OCI-LY7 (cell line): Measurements from ENCODE around the gene ARFGEF3. TPM values are rescaled to one million over a fixed set of nuclear protein-coding genes. Genes with fewer than 3 reads are reported as not detected.

ENCODE experiments used
- BruUV-seq: library from RNA; stranded (reverse); fragments of 400-500 nt; replicated peaks from 2 replicates; lab custom pipeline; 2021; lab: Mats Ljungman, UMichigan
- CTCF ChIA-PET: fragments of 300-600 bp; sonication (Branson Sonifier 250); formaldehyde crosslinking; loops from one replicate; lab custom pipeline; 2022; ENCODE audit warnings: antibody characterized with exemption; ENCODE audit not compliant: unreplicated experiment; lab: Charles Lee
- POLR2A ChIA-PET: fragments of 300-600 bp; sonication (Branson Sonifier 250); formaldehyde crosslinking; loops from one replicate; lab custom pipeline; 2022; ENCODE audit warnings: antibody characterized with exemption; lab: Charles Lee
- DNase-seq: peaks from one replicate; pipeline ENCODE4 v3.0.0-alpha.2; 2015; ENCODE audit warnings: low spot score
- H2AFZ ChIP-seq: fragments of 200-600 bp; sonication (generic), shearing (Covaris generic); 2 replicates; pipeline ENCODE4 v1.6.1; 2014; ENCODE audit warnings: mild to moderate bottlenecking, antibody characterized with exemption, low read length, moderate library complexity
- H3K27ac ChIP-seq: fragments of 200-600 bp; sonication (generic); 2 replicates; pipeline ENCODE4 v1.5.1; 2014; ENCODE audit warnings: mixed run types, low read depth, mild to moderate bottlenecking, moderate library complexity, low read length, inconsistent platforms; ENCODE audit not compliant: poor library complexity, severe bottlenecking
- H3K36me3 ChIP-seq: fragments of 200-600 bp; sonication (generic); 2 replicates; pipeline ENCODE4 v1.6.1; 2014; ENCODE audit warnings: mild to moderate bottlenecking, antibody characterized with exemption, low read length, moderate library complexity, mixed read lengths; ENCODE audit not compliant: insufficient read depth
- H3K4me1 ChIP-seq: fragments of 200-600 bp; sonication (generic); 2 replicates; pipeline ENCODE4 v1.5.1; 2014; ENCODE audit warnings: mild to moderate bottlenecking, low read length; ENCODE audit not compliant: insufficient read depth, poor library complexity, severe bottlenecking
- H3K4me2 ChIP-seq: fragments of 200-600 bp; sonication (generic); 2 replicates; pipeline ENCODE4 v1.6.1; 2014; ENCODE audit warnings: mild to moderate bottlenecking, low read length
- H3K4me3 ChIP-seq: fragments of 200-600 bp; sonication (generic); 2 replicates; pipeline ENCODE4 v1.5.1; 2014; ENCODE audit warnings: mild to moderate bottlenecking, low read depth, low read length; ENCODE audit not compliant: poor library complexity, severe bottlenecking
- H3K79me2 ChIP-seq: fragments of 200-600 bp; sonication (generic); 2 replicates; pipeline ENCODE4 v1.6.1; 2016; ENCODE audit warnings: low read depth, mild to moderate bottlenecking, low read length, moderate library complexity, mixed read lengths; ENCODE audit not compliant: insufficient read depth
- H3K9me2 ChIP-seq: fragments of 200-600 bp; sonication (generic); 2 replicates; pipeline ENCODE4 v1.6.1; 2016; ENCODE audit warnings: mild to moderate bottlenecking, low read length, mixed read lengths; ENCODE audit not compliant: insufficient read depth
- H3K9me3 ChIP-seq: fragments of 200-600 bp; sonication (generic); 2 replicates; pipeline ENCODE4 v1.6.1; 2014; ENCODE audit warnings: mild to moderate bottlenecking, mixed run types, low read length, mixed read lengths
- H4K20me1 ChIP-seq: fragments of 200-600 bp; sonication (generic); 2 replicates; pipeline ENCODE4 v1.6.1; 2014; ENCODE audit warnings: mild to moderate bottlenecking, antibody characterized with exemption, low read length, moderate library complexity, mixed read lengths; ENCODE audit not compliant: insufficient read depth
- EZH2phosphoT487 ChIP-seq: fragments of 200-600 bp; sonication (generic); IDR thresholded peaks from 2 replicates; pipeline ENCODE4 v1.6.1; 2018; ENCODE audit warnings: low read depth, borderline replicate concordance, mild to moderate bottlenecking, mixed run types, antibody characterized with exemption, low read length, moderate library complexity, mixed read lengths
- intact Hi-C: fragments of 100-400 bp; cut with micrococcal nuclease; formaldehyde crosslinking; loops from one replicate; pipeline ENCODE4 v1.10.0; 2022; ENCODE audit not compliant: unreplicated experiment
- small RNA-seq: library from RNA; depleted of rRNA; stranded (forward); fragments of <200 nt; gene quantifications from one replicate; pipeline ENCODE3, GENCODE V24; 2014
- total RNA-seq, 2 experiments: library from RNA; depleted of rRNA in 1 of 2; stranded (reverse); fragments of >200 nt in 1 of 2; shearing (Covaris generic) in 1 of 2; gene quantifications; 2 replicates each; pipeline ENCODE4 v1.2.3, GENCODE V29; 2014 to 2022
- TF ChIP-seq, protein P1 (sequence below): fragments of 200-600 bp; sonication (generic); conservative IDR thresholded peaks from 2 replicates; pipeline ENCODE4 v1.5.1; 2014; ENCODE audit warnings: mild to moderate bottlenecking, antibody characterized with exemption, low read length, moderate library complexity, mixed read lengths

The ARFGEF3 gene
- total RNA-seq, 2 experiments from 2014 or later: not detected

DNA sequence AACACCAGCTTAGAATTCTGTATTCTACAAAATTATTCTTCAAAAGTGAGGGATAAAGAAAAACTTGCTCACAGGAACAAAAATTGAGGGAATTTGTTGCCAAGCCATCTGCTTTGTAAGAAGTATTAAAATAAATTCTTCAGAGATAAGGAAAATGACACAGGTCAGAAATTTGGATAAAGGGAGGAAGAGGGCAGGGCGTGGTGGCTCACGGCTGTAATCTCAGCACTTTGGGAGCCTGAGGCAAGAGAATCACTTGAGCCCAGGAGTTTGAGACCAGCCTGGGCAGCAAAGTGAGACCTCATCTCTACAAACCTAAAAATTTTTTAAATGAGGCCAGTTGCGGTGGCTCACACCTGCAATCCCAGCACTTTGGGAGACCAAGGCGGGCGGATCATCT is 227.8 kb downstream of the ARFGEF3 start:
- Histone ChIP-seq H2AFZ (no peak overlapping the region), H3K9me2 (no peaks in the 10 kb centered on the region), H3K4me1 (peaks cover 17% of the 10 kb centered on the region), H3K9me3 (no peaks in the 10 kb centered on the region), H3K36me3 (no peaks in the 10 kb centered on the region), H3K79me2 (no peaks in the 10 kb centered on the region), H4K20me1 (no peaks in the 10 kb centered on the region), H3K4me2 (no peak overlapping the region), H3K4me3 (no peak overlapping the region), H3K27ac (no peak overlapping the region)
- intact Hi-C loops: no loop called here
- ChIA-PET POLR2A (interaction anchor here (0.7 kb wide), 1 partner anchor 10 kb away, joined by 3 read pairs; no protein-coding TSS in a partner anchor), CTCF (interaction anchor here (1.0 kb wide), 1 partner anchor 8 kb away, joined by 3 read pairs; no protein-coding TSS in a partner anchor)
- no TSS peak for BruUV-seq
- TF ChIP-seq, protein P1, sequence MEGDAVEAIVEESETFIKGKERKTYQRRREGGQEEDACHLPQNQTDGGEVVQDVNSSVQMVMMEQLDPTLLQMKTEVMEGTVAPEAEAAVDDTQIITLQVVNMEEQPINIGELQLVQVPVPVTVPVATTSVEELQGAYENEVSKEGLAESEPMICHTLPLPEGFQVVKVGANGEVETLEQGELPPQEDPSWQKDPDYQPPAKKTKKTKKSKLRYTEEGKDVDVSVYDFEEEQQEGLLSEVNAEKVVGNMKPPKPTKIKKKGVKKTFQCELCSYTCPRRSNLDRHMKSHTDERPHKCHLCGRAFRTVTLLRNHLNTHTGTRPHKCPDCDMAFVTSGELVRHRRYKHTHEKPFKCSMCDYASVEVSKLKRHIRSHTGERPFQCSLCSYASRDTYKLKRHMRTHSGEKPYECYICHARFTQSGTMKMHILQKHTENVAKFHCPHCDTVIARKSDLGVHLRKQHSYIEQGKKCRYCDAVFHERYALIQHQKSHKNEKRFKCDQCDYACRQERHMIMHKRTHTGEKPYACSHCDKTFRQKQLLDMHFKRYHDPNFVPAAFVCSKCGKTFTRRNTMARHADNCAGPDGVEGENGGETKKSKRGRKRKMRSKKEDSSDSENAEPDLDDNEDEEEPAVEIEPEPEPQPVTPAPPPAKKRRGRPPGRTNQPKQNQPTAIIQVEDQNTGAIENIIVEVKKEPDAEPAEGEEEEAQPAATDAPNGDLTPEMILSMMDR: no peak
- no peak for TF ChIP-seq EZH2phosphoT487
- no peak for DNase-seq

Small RNAs within 50 kb of the gene (small RNA-seq; reads per million reads assigned to genes)
- not detected for gene AL031003.1

Other genes starting within 250 kb of the ARFGEF3 start
- gene PERP, start 54.5 kb upstream of the ARFGEF3 start, total RNA-seq (2014; rRNA removed; shearing (Covaris generic)): not detected in 2 replicates
- not detected in 2 replicates for gene PERP, start 54.5 kb upstream of the ARFGEF3 start, total RNA-seq (2022)
- gene PBOV1, start 56.6 kb downstream of the ARFGEF3 start, total RNA-seq (2014; rRNA removed; shearing (Covaris generic)): not detected in 2 replicates
- gene PBOV1, start 56.6 kb downstream of the ARFGEF3 start, total RNA-seq (2022): not detected in 2 replicates
- not detected in 2 replicates for gene SMIM28, start 216.0 kb downstream of the ARFGEF3 start, total RNA-seq (2014; rRNA removed; shearing (Covaris generic))
- gene SMIM28, start 216.0 kb downstream of the ARFGEF3 start, total RNA-seq (2022): not detected in 2 replicates
- gene HEBP2, start 242.3 kb downstream of the ARFGEF3 start, total RNA-seq (2014; rRNA removed; shearing (Covaris generic)): 14.0 and 25.0 TPM in 2 replicates
- gene HEBP2, start 242.3 kb downstream of the ARFGEF3 start, total RNA-seq (2022): 36.2 and 38.4 TPM in 2 replicates